Right forelimb (tissue), 1 donor: ENCODE measurements around the gene B4GALNT4.
"Not testable (repeated sequence)": the region's sequence is repeated elsewhere in the genome, so short reads cannot be mapped to it uniquely, and the experiment has no call there.

Experiments
- DNase-seq: peaks from one replicate; pipeline ENCODE4 v3.0.0-alpha.2; 2018

The B4GALNT4 gene

GRCh38 chr11:336659-337198, 32.6 kb upstream of the B4GALNT4 start:
- no peak for DNase-seq

- DNase-seq, result no peak
Observed at GRCh38 chr11:337711-338110, 31.6 kb upstream of the B4GALNT4 start.

- no peak for DNase-seq
Observed at GRCh38 chr11:339963-340362, 29.3 kb upstream of the B4GALNT4 start.

- DNase-seq, result no peak
Observed at GRCh38 chr11:340539-341512, 28.5 kb upstream of the B4GALNT4 start.

GRCh38 chr11:342328-342727, 27.0 kb upstream of the B4GALNT4 start:
- no peak for DNase-seq

- DNase-seq, result no peak
Observed at GRCh38 chr11:344836-345578, 24.3 kb upstream of the B4GALNT4 start.

GRCh38 chr11:346529-346928, 22.8 kb upstream of the B4GALNT4 start:
- DNase-seq, result no peak

GRCh38 chr11:349270-349954, 19.9 kb upstream of the B4GALNT4 start:
- DNase-seq, result not testable (repeated sequence)

GRCh38 chr11:350033-350722, 19.1 kb upstream of the B4GALNT4 start:
- DNase-seq, result not testable (repeated sequence)

- DNase-seq, result peak; percentile 44
Observed at GRCh38 chr11:350723-351255, 18.5 kb upstream of the B4GALNT4 start.

- DNase-seq, result peak; percentile 30
Observed at GRCh38 chr11:351411-351810, 17.9 kb upstream of the B4GALNT4 start.

- peak; percentile 43 for DNase-seq
Observed at GRCh38 chr11:352456-353031, 16.8 kb upstream of the B4GALNT4 start.

- peak; percentile 90 for DNase-seq
Observed at GRCh38 chr11:353179-353873, 16.0 kb upstream of the B4GALNT4 start.

- peak; percentile 98 for DNase-seq
Observed at GRCh38 chr11:355581-356458, 13.5 kb upstream of the B4GALNT4 start.

GRCh38 chr11:356610-357009, 12.7 kb upstream of the B4GALNT4 start:
- DNase-seq, result no peak

GRCh38 chr11:357582-357981, 11.7 kb upstream of the B4GALNT4 start:
- no peak for DNase-seq

- DNase-seq, result peak; percentile 53
Observed at GRCh38 chr11:358129-358800, 11.0 kb upstream of the B4GALNT4 start.

GRCh38 chr11:359181-359714, 10.1 kb upstream of the B4GALNT4 start:
- DNase-seq, result peak; percentile 18
